PFSK-1 (cell line): ENCODE measurements around the gene RSU1.

Experiments
- FOXP2 ChIP-seq: optimal IDR thresholded peaks from 2 replicates; pipeline ENCODE3; 2011; ENCODE audit warnings: borderline replicate concordance, control low read depth, inconsistent platforms; ENCODE audit not compliant: insufficient read depth; ENCODE audit errors: extremely low read length, extremely low read depth
- POLR2AphosphoS5 ChIP-seq: IDR thresholded peaks from 2 replicates; pipeline ENCODE4 v1.6.1; 2012; ENCODE audit warnings: low read depth, mild to moderate bottlenecking, control low read depth, low read length, moderate library complexity
- SIN3A ChIP-seq: IDR thresholded peaks from 2 replicates; pipeline ENCODE4 v1.6.1; 2012; ENCODE audit warnings: mild to moderate bottlenecking, low read length, moderate library complexity, borderline replicate concordance; ENCODE audit not compliant: insufficient read depth
- TAF1 ChIP-seq: IDR thresholded peaks from 2 replicates; pipeline ENCODE4 v1.6.1; 2012; ENCODE audit warnings: low read length, control low read depth, borderline replicate concordance; ENCODE audit not compliant: insufficient read depth
- TF ChIP-seq, protein P1 (sequence below), 2 experiments: IDR thresholded peaks; 2 replicates each; pipeline versions ENCODE4 v1.6.1 to v1.8.0; 2011 to 2012; ENCODE audit warnings: low read depth in 2 of 2, low read length in 2 of 2, control low read depth in 1 of 2, inconsistent platforms in 1 of 2, mild to moderate bottlenecking in 1 of 2, moderate library complexity in 1 of 2; ENCODE audit not compliant: insufficient read depth in 1 of 2

Gene RSU1

DNA sequence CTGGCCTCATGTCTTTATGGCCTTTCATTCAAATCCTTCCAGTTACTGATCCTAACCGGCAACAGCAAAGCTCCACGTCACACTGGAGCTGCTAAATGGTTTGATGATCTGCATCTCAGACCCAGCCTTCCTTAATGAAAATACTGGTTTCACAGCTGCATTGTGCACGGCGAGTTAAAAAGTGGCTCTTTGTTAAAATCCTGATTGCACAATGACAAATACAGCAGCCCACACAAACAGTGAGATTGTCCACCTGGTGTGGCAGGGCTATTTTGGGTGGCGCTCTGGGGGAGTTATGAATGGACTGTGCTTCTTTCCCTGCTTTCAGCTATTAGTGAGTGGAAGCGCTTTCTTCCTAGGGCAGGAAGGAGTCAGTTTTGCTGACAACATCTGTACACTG, 232.1 kb downstream of the RSU1 start:
- no peak for TF ChIP-seq SIN3A
- TF ChIP-seq FOXP2 = no peak
- no peak for TF ChIP-seq POLR2AphosphoS5

DNA sequence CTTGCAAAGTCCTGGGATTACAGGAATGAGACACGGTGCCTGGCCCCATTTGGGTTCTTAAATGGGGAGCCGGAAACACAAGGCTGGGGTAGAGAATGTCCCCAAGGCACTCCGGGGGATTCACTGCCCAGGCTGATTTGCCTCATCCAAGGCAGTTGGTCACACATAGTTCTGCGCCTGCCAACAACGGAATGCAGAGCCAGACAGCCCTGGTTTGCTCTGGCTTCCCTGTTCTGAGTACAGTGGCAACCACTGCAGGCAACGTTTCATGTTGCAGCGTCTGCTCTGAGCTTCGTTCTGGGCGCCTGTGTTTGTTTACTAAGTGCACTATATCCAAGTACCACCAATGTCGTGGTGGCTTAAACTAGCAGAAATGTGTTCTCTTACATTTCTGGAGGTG, 233.8 kb downstream of the RSU1 start:
- TF ChIP-seq SIN3A = no peak
- TF ChIP-seq, protein P1, sequence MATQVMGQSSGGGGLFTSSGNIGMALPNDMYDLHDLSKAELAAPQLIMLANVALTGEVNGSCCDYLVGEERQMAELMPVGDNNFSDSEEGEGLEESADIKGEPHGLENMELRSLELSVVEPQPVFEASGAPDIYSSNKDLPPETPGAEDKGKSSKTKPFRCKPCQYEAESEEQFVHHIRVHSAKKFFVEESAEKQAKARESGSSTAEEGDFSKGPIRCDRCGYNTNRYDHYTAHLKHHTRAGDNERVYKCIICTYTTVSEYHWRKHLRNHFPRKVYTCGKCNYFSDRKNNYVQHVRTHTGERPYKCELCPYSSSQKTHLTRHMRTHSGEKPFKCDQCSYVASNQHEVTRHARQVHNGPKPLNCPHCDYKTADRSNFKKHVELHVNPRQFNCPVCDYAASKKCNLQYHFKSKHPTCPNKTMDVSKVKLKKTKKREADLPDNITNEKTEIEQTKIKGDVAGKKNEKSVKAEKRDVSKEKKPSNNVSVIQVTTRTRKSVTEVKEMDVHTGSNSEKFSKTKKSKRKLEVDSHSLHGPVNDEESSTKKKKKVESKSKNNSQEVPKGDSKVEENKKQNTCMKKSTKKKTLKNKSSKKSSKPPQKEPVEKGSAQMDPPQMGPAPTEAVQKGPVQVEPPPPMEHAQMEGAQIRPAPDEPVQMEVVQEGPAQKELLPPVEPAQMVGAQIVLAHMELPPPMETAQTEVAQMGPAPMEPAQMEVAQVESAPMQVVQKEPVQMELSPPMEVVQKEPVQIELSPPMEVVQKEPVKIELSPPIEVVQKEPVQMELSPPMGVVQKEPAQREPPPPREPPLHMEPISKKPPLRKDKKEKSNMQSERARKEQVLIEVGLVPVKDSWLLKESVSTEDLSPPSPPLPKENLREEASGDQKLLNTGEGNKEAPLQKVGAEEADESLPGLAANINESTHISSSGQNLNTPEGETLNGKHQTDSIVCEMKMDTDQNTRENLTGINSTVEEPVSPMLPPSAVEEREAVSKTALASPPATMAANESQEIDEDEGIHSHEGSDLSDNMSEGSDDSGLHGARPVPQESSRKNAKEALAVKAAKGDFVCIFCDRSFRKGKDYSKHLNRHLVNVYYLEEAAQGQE (IDR thresholded peaks at IDR 0.05; ENCODE audit: insufficient read depth in 1 of 2, low read depth in 2 of 2, low read length in 2 of 2) = no peak

DNA sequence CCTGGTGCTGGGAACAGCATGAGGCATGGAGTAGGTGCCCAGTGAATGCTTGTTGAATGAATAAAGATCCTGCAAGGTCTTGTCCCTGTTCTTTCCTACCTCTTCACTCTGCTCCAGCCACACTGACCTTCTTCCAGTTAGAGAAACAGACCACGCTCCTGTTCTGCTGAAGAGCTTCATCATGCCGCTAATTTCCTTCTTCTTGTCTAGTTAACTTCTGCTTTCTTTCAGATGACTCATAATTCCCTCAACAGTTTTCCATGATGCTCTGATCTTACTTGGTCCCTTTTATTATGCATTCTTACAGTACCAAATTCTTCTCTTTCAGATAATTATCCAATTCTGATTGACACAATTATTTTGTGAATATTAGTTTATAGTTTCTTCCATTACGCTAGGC, 236.0 kb downstream of the RSU1 start:
- TF ChIP-seq SIN3A (no peak), FOXP2 (no peak), POLR2AphosphoS5 (no peak), TAF1 (no peak)
- TF ChIP-seq, protein P1 (IDR thresholded peaks at IDR 0.05; ENCODE audit: insufficient read depth in 1 of 2, low read depth in 2 of 2, low read length in 2 of 2) = no peak

DNA sequence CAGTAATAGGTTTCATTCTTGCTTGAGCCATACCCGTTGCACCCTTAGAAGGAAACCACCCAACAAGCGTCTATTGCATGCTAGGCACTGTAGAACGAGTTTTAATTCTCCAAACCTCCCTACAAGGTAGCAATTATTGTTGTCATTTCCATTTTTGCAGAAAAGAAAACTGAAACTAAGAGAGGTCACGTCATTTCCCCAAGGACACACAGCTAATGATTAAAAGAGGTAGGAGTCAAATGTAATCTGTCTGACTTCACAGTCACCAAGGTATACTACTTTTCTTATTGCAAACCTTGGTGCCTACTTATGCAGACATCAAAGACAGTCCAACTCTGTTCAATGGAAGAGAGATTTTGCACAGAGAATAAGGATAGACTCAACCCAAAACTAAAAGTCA, 246.5 kb downstream of the RSU1 start:
- TF ChIP-seq, protein P1 (IDR thresholded peaks at IDR 0.05; ENCODE audit: insufficient read depth in 1 of 2, low read depth in 2 of 2, low read length in 2 of 2) = no peak
- no peak for TF ChIP-seq SIN3A

DNA sequence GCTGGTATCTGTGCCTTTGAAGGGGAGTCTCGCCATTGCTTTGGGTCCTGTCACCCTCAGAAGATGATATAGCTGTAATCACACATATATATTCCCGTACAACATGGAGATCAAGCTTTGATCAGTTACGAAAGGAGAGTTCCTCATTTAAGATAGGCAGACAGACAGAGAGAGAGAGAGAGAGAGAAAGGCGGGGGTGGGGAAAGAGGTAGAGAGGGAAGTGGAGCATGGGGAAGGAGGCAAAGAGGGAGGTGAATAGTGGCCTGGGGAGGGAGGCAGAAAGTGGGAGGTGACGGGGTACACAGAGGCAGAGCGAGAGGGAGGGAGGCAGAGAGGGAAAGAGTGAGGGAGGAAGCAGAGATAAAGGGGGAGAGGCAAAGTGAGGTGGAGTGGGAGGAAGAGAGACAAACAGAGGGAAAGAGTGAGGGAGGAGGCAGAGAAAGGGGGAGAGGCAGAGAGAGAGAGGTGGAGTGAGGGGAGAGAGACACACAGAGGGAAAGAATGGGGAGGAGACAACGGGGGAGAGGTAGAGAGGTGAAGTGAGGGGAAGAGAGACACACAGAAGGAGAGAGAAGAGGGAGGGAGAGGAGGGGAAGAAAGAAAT, 250.9 kb downstream of the RSU1 start:
- TF ChIP-seq TAF1 = no peak
- no peak for TF ChIP-seq SIN3A
- TF ChIP-seq, protein P1 (IDR thresholded peaks at IDR 0.05; ENCODE audit: insufficient read depth in 1 of 2, low read depth in 2 of 2, low read length in 2 of 2) = no peak
- no peak for TF ChIP-seq POLR2AphosphoS5
- TF ChIP-seq FOXP2 = no peak
